GM12878 (cell line): Measurements from ENCODE around the gene ZMAT1. TPM values are rescaled to one million over a fixed set of nuclear protein-coding genes. Genes with fewer than 3 reads are reported as not detected.

Experiments
- ATAC-seq: fragments of 200-7000 bp; cut with Tn5 transposase; 3 replicates; pipeline ENCODE4 v1.9.1; 2020; ENCODE audit warnings: mild to moderate bottlenecking, moderate library complexity
- BruUV-seq: library from RNA; stranded (reverse); fragments of 400-500 nt; replicated peaks from 2 replicates; lab custom pipeline; 2021; lab: Mats Ljungman, UMichigan
- CTCF ChIA-PET: fragments of 300-600 bp; sonication (Branson Sonifier 250); formaldehyde crosslinking; extraction: SDS; loops from one replicate; lab custom pipeline; 2021; ENCODE audit warnings: inconsistent platforms; lab: Yijun Ruan, JAX
- POLR2A ChIA-PET: fragments of 350-600 bp; formaldehyde crosslinking; extraction: SDS; loops from one replicate; lab custom pipeline; 2021; ENCODE audit warnings: inconsistent platforms; lab: Charles Lee
- RAD21 ChIA-PET: fragments of 300-600 bp; sonication (Branson Sonifier 250); formaldehyde crosslinking; loops from one replicate; lab custom pipeline; 2023; ENCODE audit warnings: antibody characterized with exemption; ENCODE audit not compliant: unreplicated experiment; lab: Charles Lee
- SMC1A ChIA-PET: fragments of 300-600 bp; sonication (Branson Sonifier 250); formaldehyde crosslinking; loops from one replicate; lab custom pipeline; 2023; ENCODE audit not compliant: unreplicated experiment, uncharacterized antibody; lab: Charles Lee
- DNase-seq: peaks from one replicate; pipeline ENCODE4 v3.0.0-alpha.2; 2011; ENCODE audit warnings: low read depth, low spot score
- FAIRE-seq: peaks from 3 replicates; lab custom pipeline; 2011; peaks lifted over from hg19 to GRCh38; lab: Jason Lieb, UNC
- H2AFZ ChIP-seq: 2 replicates; pipeline ENCODE4 v1.6.0; 2011; ENCODE audit warnings: low read depth, low read length, control low read depth; ENCODE audit not compliant: control insufficient read depth
- H3K27ac ChIP-seq: 2 replicates; pipeline ENCODE4 v1.5.1; 2011; ENCODE audit warnings: control low read depth; ENCODE audit not compliant: control insufficient read depth, insufficient read depth
- H3K27me3 ChIP-seq, 2 experiments: replicated peaks in 1 of 2; 2 replicates each; pipeline versions ENCODE4 v1.6.0 to v1.6.1; 2011; ENCODE audit warnings: low read length in 1 of 2; ENCODE audit not compliant: control insufficient read depth in 2 of 2, insufficient read depth in 2 of 2
- H3K36me3 ChIP-seq, 2 experiments: 2 replicates each; pipeline ENCODE4 v1.5.1; 2011; ENCODE audit warnings: low read length in 1 of 2; ENCODE audit not compliant: control insufficient read depth in 2 of 2, insufficient read depth in 2 of 2
- H3K4me1 ChIP-seq: 2 replicates; pipeline ENCODE4 v1.6.1; 2011; ENCODE audit warnings: mild to moderate bottlenecking, low read length, moderate library complexity, mixed read lengths; ENCODE audit not compliant: control insufficient read depth, insufficient read depth
- H3K4me2 ChIP-seq: 2 replicates; pipeline ENCODE4 v1.6.0; 2011; ENCODE audit warnings: control low read depth; ENCODE audit not compliant: control insufficient read depth, insufficient read depth
- H3K4me3 ChIP-seq: fragments of 200-600 bp; sonication (generic); 2 replicates; pipeline ENCODE4 v1.5.1; 2016
- H3K79me2 ChIP-seq: 2 replicates; pipeline ENCODE4 v1.6.0; 2011; ENCODE audit warnings: low read length; ENCODE audit not compliant: control insufficient read depth, insufficient read depth
- H3K9ac ChIP-seq: 2 replicates; pipeline ENCODE4 v1.8.0; 2011; ENCODE audit warnings: low read length, control low read depth, mixed read lengths; ENCODE audit not compliant: control insufficient read depth, insufficient read depth
- H3K9me3 ChIP-seq: replicated peaks from 3 replicates; pipeline ENCODE4 v1.5.1; 2011; ENCODE audit warnings: mild to moderate bottlenecking, low read length; ENCODE audit not compliant: control insufficient read depth, insufficient read depth
- H4K20me1 ChIP-seq: 2 replicates; pipeline ENCODE4 v1.6.0; 2011; ENCODE audit not compliant: control insufficient read depth, insufficient read depth
- BCLAF1 ChIP-seq: fragments of 450-650 bp; IDR thresholded peaks from 2 replicates; pipeline ENCODE4 v1.6.1; 2017; ENCODE audit warnings: antibody characterized with exemption, mild to moderate bottlenecking, moderate library complexity
- CHD4 ChIP-seq: fragments of 200-600 bp; sonication (generic); IDR thresholded peaks from 2 replicates; pipeline ENCODE4 v1.6.1; 2016; ENCODE audit warnings: mild to moderate bottlenecking
- CREB1 ChIP-seq: IDR thresholded peaks from 2 replicates; pipeline ENCODE4 v1.6.1; 2012; ENCODE audit warnings: low read depth, mild to moderate bottlenecking, inconsistent platforms
- HDAC2 ChIP-seq: fragments of 200-600 bp; sonication (generic); IDR thresholded peaks from 2 replicates; pipeline ENCODE4 v1.6.1; 2017
- IKZF1 ChIP-seq: fragments of 450-650 bp; conservative IDR thresholded peaks from 2 replicates; pipeline ENCODE4 v1.6.1; 2017; ENCODE audit warnings: antibody characterized with exemption, mild to moderate bottlenecking
- NFIC ChIP-seq: IDR thresholded peaks from 2 replicates; pipeline ENCODE4 v1.6.1; 2012; ENCODE audit warnings: low read depth, mild to moderate bottlenecking, inconsistent platforms, low read length, moderate library complexity
- NFYA ChIP-seq: IDR thresholded peaks from 2 replicates; pipeline ENCODE4 v1.6.1; 2011; ENCODE audit warnings: low read depth, mild to moderate bottlenecking, low read length, improper control_type of control experiment, borderline replicate concordance
- POLR2AphosphoS2 ChIP-seq: IDR thresholded peaks from 2 replicates; pipeline ENCODE4 v1.6.1; 2011; ENCODE audit warnings: low read depth, mild to moderate bottlenecking, low read length, improper control_type of control experiment, moderate library complexity
- RCOR1 ChIP-seq: conservative IDR thresholded peaks from 2 replicates; pipeline ENCODE4 v1.6.1; 2012; ENCODE audit warnings: low read depth, low read length, improper control_type of control experiment
- REST ChIP-seq: IDR thresholded peaks from 2 replicates; pipeline ENCODE4 v1.6.1; 2012; ENCODE audit warnings: mild to moderate bottlenecking, low read depth, low read length
- RFX5 ChIP-seq: IDR thresholded peaks from 2 replicates; pipeline ENCODE4 v1.6.1; 2011; ENCODE audit warnings: low read depth, low read length, improper control_type of control experiment
- SMARCA5 ChIP-seq: fragments of 450-650 bp; IDR thresholded peaks from 2 replicates; pipeline ENCODE4 v1.6.1; 2017; ENCODE audit warnings: mild to moderate bottlenecking
- ZNF207 ChIP-seq: fragments of 450-650 bp; IDR thresholded peaks from 2 replicates; pipeline ENCODE4 v1.6.1; 2014; ENCODE audit warnings: antibody characterized with exemption, mild to moderate bottlenecking, borderline replicate concordance
- ZNF274 ChIP-seq: IDR thresholded peaks from one replicate; pipeline ENCODE4 v1.8.0; 2011; ENCODE audit not compliant: insufficient read length, insufficient read depth
- ZNF622 ChIP-seq: fragments of 450-650 bp; IDR thresholded peaks from 2 replicates; pipeline ENCODE4 v1.6.1; 2017; ENCODE audit warnings: mild to moderate bottlenecking, inconsistent platforms
- WGBS: methylation state at CpG from one replicate; pipeline ENCODE4 v1.1.6; 2016; ENCODE audit warnings: low lambda C conversion rate; ENCODE audit not compliant: insufficient replicate concordance, insufficient coverage; ENCODE audit errors: missing lambda C conversion rate; 5-methylcytosine and 5-hydroxymethylcytosine counted together
- in situ Hi-C: fragments of 300-500 bp; cut with MboI; formaldehyde crosslinking; loops from 9 replicates; pipeline ENCODE4 v1.14.3; 2018; ENCODE audit warnings: mixed read lengths
- intact Hi-C: fragments of 100-400 bp; cut with micrococcal nuclease; formaldehyde crosslinking; loops from one replicate; pipeline ENCODE4 v1.14.2; 2022; ENCODE audit not compliant: unreplicated experiment
- polyA plus RNA-seq, 11 experiments: library from polyadenylated mRNA; depleted of rRNA in 4 of 11; unstranded in 6 of 11; stranded (reverse) in 5 of 11; fragments of >200 nt; fragmentation: Nextera tagmentation in 4 of 11; fragmentation: Illumina TruSeq in 1 of 11; extraction: Ambion mirVana in 4 of 11; extraction: Trizol in 1 of 11; gene quantifications; 1 replicate in 1 of 11; 2 replicates in 10 of 11; pipeline versions ENCODE4 v1.2.1 to v1.2.3, GENCODE V29; 2011 to 2016; ENCODE audit warnings: inconsistent platforms in 2 of 11, missing spikeins in 2 of 11, low read depth in 1 of 11
- total RNA-seq, 4 experiments: library from RNA; depleted of rRNA in 3 of 4; stranded (reverse); fragments of >200 nt in 3 of 4; fragmentation: Illumina TruSeq in 1 of 4; extraction: Trizol in 1 of 4; gene quantifications; 2 replicates each; pipeline versions ENCODE4 v1.2.1 to v1.2.3, GENCODE V29; 2013 to 2021

Gene ZMAT1
- total and polyA plus RNA-seq, 10 of the 15 experiments (the other 5 are each of a cell fraction or from before 2014, with no cell fraction given): 0.07 to 2.9 (median 1.1) TPM

GRCh38 chrX:101931136-101931487, 715 bp downstream of the ZMAT1 start:
- RAD21 ChIA-PET: no interaction called here
- intact Hi-C loops: no loop called here

More at GRCh38 chrX:101931136-101931487, 715 bp downstream of the ZMAT1 start:
- WGBS: 41% methylated on average over 6 of the region's 6 CpGs
- SMC1A ChIA-PET: no interaction called here
- Histone ChIP-seq H3K9me3 (no peaks in the 10 kb centered on the region), H3K36me3 (no peaks in the 10 kb centered on the region), H3K4me2 (peak overlapping the region; percentile 33; the same call in 1 of the 2 replicates), H4K20me1 (no peaks in the 10 kb centered on the region), H3K27ac (no peak overlapping the region), H3K4me3 (peak overlapping the region; percentile 44; the same call in 1 of the 2 replicates)
- no peak for TF ChIP-seq SMARCA5
- no peak for TF ChIP-seq NFYA
- TF ChIP-seq CREB1: no peak
- no peak for TF ChIP-seq ZNF207
- TF ChIP-seq BCLAF1: no peak
- TF ChIP-seq ZNF622: no peak
- TF ChIP-seq RCOR1: no peak
- TF ChIP-seq POLR2AphosphoS2: no peak
- no peak for TF ChIP-seq NFIC
- no peak for TF ChIP-seq HDAC2
- TF ChIP-seq IKZF1: no peak
- no peak for TF ChIP-seq ZNF274
- no peak for TF ChIP-seq CHD4
- no peak for TF ChIP-seq RFX5
- no peak for TF ChIP-seq REST
- TF ChIP-seq, all 136 proteins: peak for 0
- no peaks in the 10 kb centered on the region for H3K79me2 ChIP-seq
- in situ Hi-C loops: no loop called here
- no TSS peak for BruUV-seq
- POLR2A ChIA-PET: no interaction called here
- DNase-seq: no peak
- peak overlapping the region; percentile 44; the same call in 1 of the 2 replicates for H2AFZ ChIP-seq
- CTCF ChIA-PET: no interaction called here
- no peak for FAIRE-seq
- ATAC-seq: no peak
- H3K4me1 ChIP-seq: no peaks in the 10 kb centered on the region
- no peak overlapping the region; the same call in 1 of the 2 replicates for H3K9ac ChIP-seq
- H3K27me3 ChIP-seq: no peaks in the 10 kb centered on the region
